ENCODE measurements around the gene TMEM125. TPM values are rescaled to one million over a fixed set of nuclear protein-coding genes. Genes with fewer than 3 reads are reported as not detected.

The TMEM125 gene
- total RNA-seq, 6 donors from 2014 or later = 144 to 302 (median 227) TPM

- WGBS, 2 donors = 86 to 100% methylated on average over 1 of the region's 1 CpG
- no peak for TF ChIP-seq POLR2AphosphoS5 (IDR thresholded peaks at IDR 0.05)
- TF ChIP-seq EP300 (IDR thresholded peaks at IDR 0.05) = no peak
- no peak for TF ChIP-seq POLR2A (IDR thresholded peaks at IDR 0.05)
- TF ChIP-seq CTCF (IDR thresholded peaks at IDR 0.05) = no peak
- H3K4me1 ChIP-seq = peaks cover 16 to 37% (median 25%) of the 10 kb centered on the region in 4 donors
- peak overlapping the region in 2 of 4 donors; percentile 70 to 77 for H3K27ac ChIP-seq
- DNase-seq (no peak), ATAC-seq (ENCODE audit: low FRiP score in 2 of 2) (no peak)
- no peaks in the 10 kb centered on the region for H3K36me3 ChIP-seq
- no peak overlapping the region for H3K4me3 ChIP-seq
- no peaks in the 10 kb centered on the region for H3K27me3 ChIP-seq
- no peaks in the 10 kb centered on the region for H3K9me3 ChIP-seq
Measured at GRCh38 chr1:43266881-43267280, 2.9 kb upstream of the TMEM125 start.

GRCh38 chr1:43267291-43267805 is 2.4 kb upstream of the TMEM125 start:
- H3K4me1 ChIP-seq = peaks cover 21 to 38% (median 27%) of the 10 kb centered on the region in 4 donors

GRCh38 chr1:43267818-43268425 is 1.9 kb upstream of the TMEM125 start:
- peaks cover 0 to 9% (median 0%) of the 10 kb centered on the region in 4 donors for H3K36me3 ChIP-seq
- ATAC-seq (ENCODE audit: low FRiP score in 2 of 2) (no peak), DNase-seq (no peak)
- no peak for TF ChIP-seq EP300 (IDR thresholded peaks at IDR 0.05)
- TF ChIP-seq CTCF (IDR thresholded peaks at IDR 0.05) = no peak
- TF ChIP-seq POLR2A (IDR thresholded peaks at IDR 0.05) = no peak
- no peak for TF ChIP-seq POLR2AphosphoS5 (IDR thresholded peaks at IDR 0.05)
- H3K4me3 ChIP-seq = no peak overlapping the region
- no peaks in the 10 kb centered on the region for H3K27me3 ChIP-seq
- peaks cover 23 to 38% (median 29%) of the 10 kb centered on the region in 4 donors for H3K4me1 ChIP-seq
- WGBS, 2 donors = 73 to 92% methylated on average over 3 of the region's 3 CpGs
- H3K27ac ChIP-seq = peak overlapping the region in 3 of 4 donors; percentile 70 to 85 (median 77)
- H3K9me3 ChIP-seq = no peaks in the 10 kb centered on the region

More at GRCh38 chr1:43267291-43267805, 2.4 kb upstream of the TMEM125 start:
- peaks cover 0 to 3% (median 0%) of the 10 kb centered on the region in 4 donors for H3K36me3 ChIP-seq
- ATAC-seq (ENCODE audit: low FRiP score in 2 of 2) (no peak), DNase-seq (peak in 1 of 2 donors; percentile 69)
- peak overlapping the region in 3 of 4 donors; percentile 21 to 77 (median 70) for H3K27ac ChIP-seq
- WGBS, 2 donors = 61 to 76% methylated on average over 9 of the region's 9 CpGs
- no peaks in the 10 kb centered on the region for H3K27me3 ChIP-seq
- no peak overlapping the region for H3K4me3 ChIP-seq
- TF ChIP-seq POLR2AphosphoS5 (IDR thresholded peaks at IDR 0.05) (no peak), CTCF (IDR thresholded peaks at IDR 0.05) (no peak), POLR2A (IDR thresholded peaks at IDR 0.05) (peak in 1 of 4 donors; percentile 33), EP300 (IDR thresholded peaks at IDR 0.05) (no peak)
- no peaks in the 10 kb centered on the region for H3K9me3 ChIP-seq

GRCh38 chr1:43270421-43271095 is 775 bp downstream of the TMEM125 start:
- Histone ChIP-seq H3K4me1 (peaks cover 30 to 55% (median 45%) of the 10 kb centered on the region in 4 donors), H3K9me3 (no peaks in the 10 kb centered on the region), H3K4me3 (peak overlapping the region in 3 of 4 donors; percentile 38 to 52 (median 51)), H3K27me3 (no peaks in the 10 kb centered on the region), H3K27ac (peak overlapping the region; percentile 85 to 94 (median 90)), H3K36me3 (peaks cover 0 to 12% (median 0%) of the 10 kb centered on the region in 4 donors)
- WGBS, 2 donors = 9 to 17% methylated on average over 4 to 25 of the region's 29 CpGs
- TF ChIP-seq EP300 (IDR thresholded peaks at IDR 0.05) = no peak
- TF ChIP-seq POLR2AphosphoS5 (IDR thresholded peaks at IDR 0.05) = peak; percentile 59 to 80
- peak in 3 of 4 donors; percentile 31 to 82 (median 71) for TF ChIP-seq POLR2A (IDR thresholded peaks at IDR 0.05)
- DNase-seq = peak in 1 of 2 donors; percentile 96
- ATAC-seq (ENCODE audit: low FRiP score in 2 of 2) = peak; percentile 70 to 93
